Spleen (tissue), 7 donors: Measurements from ENCODE around the gene LRRC7.
"Not testable (repeated sequence)": the region's sequence is repeated elsewhere in the genome, so short reads cannot be mapped to it uniquely, and the experiment has no call there.

Experiments
- POLR2AphosphoS5 ChIP-seq, 3 donors: sonication (generic); formaldehyde crosslinking; IDR thresholded peaks; one replicate each; pipeline ENCODE4 v1.5.1; 2017; ENCODE audit warnings: antibody characterized with exemption in 3 of 3
- TF ChIP-seq, protein P1 (sequence below), 11 experiments: fragments of 200-600 bp in 7 of 11; fragments of 450-650 bp in 4 of 11; sonication (generic) in 4 of 11; IDR thresholded peaks in 8 of 11; conservative IDR thresholded peaks in 3 of 11; 1 replicate in 7 of 11; 2 replicates in 4 of 11; pipeline versions ENCODE4 v1.4.0 to v1.8.0; 2016 to 2021; ENCODE audit warnings: antibody characterized with exemption in 11 of 11, inconsistent platforms in 4 of 11, mild to moderate bottlenecking in 1 of 11
- donor health status: DM: no; HTN: no; CAD: no; lungs with moderate emphysema.
- donor health status: DM: no; HTN: no; CAD: no.
- donor health status: DM: no; HTN: no; CAD: no.

- not testable (repeated sequence) for TF ChIP-seq POLR2AphosphoS5 (IDR thresholded peaks at IDR 0.05)
- TF ChIP-seq, protein P1, sequence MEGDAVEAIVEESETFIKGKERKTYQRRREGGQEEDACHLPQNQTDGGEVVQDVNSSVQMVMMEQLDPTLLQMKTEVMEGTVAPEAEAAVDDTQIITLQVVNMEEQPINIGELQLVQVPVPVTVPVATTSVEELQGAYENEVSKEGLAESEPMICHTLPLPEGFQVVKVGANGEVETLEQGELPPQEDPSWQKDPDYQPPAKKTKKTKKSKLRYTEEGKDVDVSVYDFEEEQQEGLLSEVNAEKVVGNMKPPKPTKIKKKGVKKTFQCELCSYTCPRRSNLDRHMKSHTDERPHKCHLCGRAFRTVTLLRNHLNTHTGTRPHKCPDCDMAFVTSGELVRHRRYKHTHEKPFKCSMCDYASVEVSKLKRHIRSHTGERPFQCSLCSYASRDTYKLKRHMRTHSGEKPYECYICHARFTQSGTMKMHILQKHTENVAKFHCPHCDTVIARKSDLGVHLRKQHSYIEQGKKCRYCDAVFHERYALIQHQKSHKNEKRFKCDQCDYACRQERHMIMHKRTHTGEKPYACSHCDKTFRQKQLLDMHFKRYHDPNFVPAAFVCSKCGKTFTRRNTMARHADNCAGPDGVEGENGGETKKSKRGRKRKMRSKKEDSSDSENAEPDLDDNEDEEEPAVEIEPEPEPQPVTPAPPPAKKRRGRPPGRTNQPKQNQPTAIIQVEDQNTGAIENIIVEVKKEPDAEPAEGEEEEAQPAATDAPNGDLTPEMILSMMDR (IDR thresholded peaks at IDR 0.05 in 8 of 11, conservative IDR thresholded peaks at IDR 0.05 in 3 of 11), result not testable (repeated sequence)
Measured at GRCh38 chr1:69717834-69718233, 150.1 kb downstream of the LRRC7 start.
